K562 (cell line): ENCODE data around the gene HDAC7. TPM values are rescaled to one million over a fixed set of nuclear protein-coding genes. Genes with fewer than 3 reads are reported as not detected.

Experiments
- EGR1 ChIP-seq: fragments of 450-650 bp; conservative IDR thresholded peaks from 2 replicates; pipeline ENCODE4 v1.6.1; 2017; ENCODE audit warnings: mild to moderate bottlenecking
- KLF13 ChIP-seq: fragments of 450-650 bp; IDR thresholded peaks from 2 replicates; pipeline ENCODE4 v1.6.1; 2016; ENCODE audit warnings: missing genetic modification characterization, low read depth, mild to moderate bottlenecking, missing compliant biosample characterization, moderate library complexity, borderline replicate concordance
- RB1 ChIP-seq: fragments of 450-650 bp; IDR thresholded peaks from 2 replicates; pipeline ENCODE4 v1.6.1; 2017; ENCODE audit warnings: low read depth, mild to moderate bottlenecking
- SAFB2 ChIP-seq: fragments of 200-400 bp; formaldehyde crosslinking; IDR thresholded peaks from 2 replicates; pipeline ENCODE4 v1.6.1; 2018; ENCODE audit warnings: borderline replicate concordance, low read length, low read depth, moderate library complexity; ENCODE audit not compliant: severe bottlenecking
- ZKSCAN1 ChIP-seq: fragments of 150-350 bp; IDR thresholded peaks from 2 replicates; pipeline ENCODE4 v1.6.1; 2016; ENCODE audit warnings: low read depth, low read length
- ZNF232 ChIP-seq: sonication (generic); formaldehyde crosslinking; IDR thresholded peaks from 2 replicates; pipeline ENCODE4 v1.8.0; 2022; ENCODE audit warnings: mild to moderate bottlenecking, missing genetic modification reagents
- polyA plus RNA-seq, 8 experiments: library from polyadenylated mRNA; depleted of rRNA in 4 of 8; stranded (reverse) in 5 of 8; unstranded in 3 of 8; fragments of >200 nt; fragmentation: Nextera tagmentation in 2 of 8; fragmentation: Illumina TruSeq in 1 of 8; extraction: Ambion mirVana in 2 of 8; extraction: Trizol in 1 of 8; gene quantifications; 2 replicates each; pipeline versions ENCODE4 v1.2.1 to v1.2.3, GENCODE V29; 2011 to 2014; ENCODE audit warnings: inconsistent platforms in 1 of 8, missing spikeins in 1 of 8
- total RNA-seq, 7 experiments: library from RNA; depleted of rRNA in 6 of 7; stranded (reverse); fragments of >200 nt in 6 of 7; fragmentation: Illumina TruSeq in 2 of 7; extraction: Trizol in 2 of 7; gene quantifications; 2 replicates each; pipeline versions ENCODE4 v1.2.1 to v1.2.3, GENCODE V29; 2011 to 2021; ENCODE audit warnings: low replicate concordance in 1 of 7
- TF ChIP-seq, protein P1 (sequence below): sonication (generic); formaldehyde crosslinking; IDR thresholded peaks from 2 replicates; pipeline ENCODE4 v1.8.1; 2023; ENCODE audit warnings: missing genetic modification reagents, mild to moderate bottlenecking, borderline replicate concordance
- TF ChIP-seq, protein P2 (sequence below): fragments of 450-650 bp; IDR thresholded peaks from 2 replicates; pipeline ENCODE4 v1.6.1; 2018; ENCODE audit not compliant: partially characterized antibody
- TF ChIP-seq, protein P3 (sequence below): fragments of 250-450 bp; sonication (Bioruptor Pico); IDR thresholded peaks from 2 replicates; pipeline ENCODE4 v1.5.0; 2021

Gene HDAC7
- total and polyA plus RNA-seq, 9 of the 15 experiments (the other 6 are each of a cell fraction or from before 2014, with no cell fraction given): 2.5 to 129 (median 31.1) TPM

- TF ChIP-seq, protein P1, sequence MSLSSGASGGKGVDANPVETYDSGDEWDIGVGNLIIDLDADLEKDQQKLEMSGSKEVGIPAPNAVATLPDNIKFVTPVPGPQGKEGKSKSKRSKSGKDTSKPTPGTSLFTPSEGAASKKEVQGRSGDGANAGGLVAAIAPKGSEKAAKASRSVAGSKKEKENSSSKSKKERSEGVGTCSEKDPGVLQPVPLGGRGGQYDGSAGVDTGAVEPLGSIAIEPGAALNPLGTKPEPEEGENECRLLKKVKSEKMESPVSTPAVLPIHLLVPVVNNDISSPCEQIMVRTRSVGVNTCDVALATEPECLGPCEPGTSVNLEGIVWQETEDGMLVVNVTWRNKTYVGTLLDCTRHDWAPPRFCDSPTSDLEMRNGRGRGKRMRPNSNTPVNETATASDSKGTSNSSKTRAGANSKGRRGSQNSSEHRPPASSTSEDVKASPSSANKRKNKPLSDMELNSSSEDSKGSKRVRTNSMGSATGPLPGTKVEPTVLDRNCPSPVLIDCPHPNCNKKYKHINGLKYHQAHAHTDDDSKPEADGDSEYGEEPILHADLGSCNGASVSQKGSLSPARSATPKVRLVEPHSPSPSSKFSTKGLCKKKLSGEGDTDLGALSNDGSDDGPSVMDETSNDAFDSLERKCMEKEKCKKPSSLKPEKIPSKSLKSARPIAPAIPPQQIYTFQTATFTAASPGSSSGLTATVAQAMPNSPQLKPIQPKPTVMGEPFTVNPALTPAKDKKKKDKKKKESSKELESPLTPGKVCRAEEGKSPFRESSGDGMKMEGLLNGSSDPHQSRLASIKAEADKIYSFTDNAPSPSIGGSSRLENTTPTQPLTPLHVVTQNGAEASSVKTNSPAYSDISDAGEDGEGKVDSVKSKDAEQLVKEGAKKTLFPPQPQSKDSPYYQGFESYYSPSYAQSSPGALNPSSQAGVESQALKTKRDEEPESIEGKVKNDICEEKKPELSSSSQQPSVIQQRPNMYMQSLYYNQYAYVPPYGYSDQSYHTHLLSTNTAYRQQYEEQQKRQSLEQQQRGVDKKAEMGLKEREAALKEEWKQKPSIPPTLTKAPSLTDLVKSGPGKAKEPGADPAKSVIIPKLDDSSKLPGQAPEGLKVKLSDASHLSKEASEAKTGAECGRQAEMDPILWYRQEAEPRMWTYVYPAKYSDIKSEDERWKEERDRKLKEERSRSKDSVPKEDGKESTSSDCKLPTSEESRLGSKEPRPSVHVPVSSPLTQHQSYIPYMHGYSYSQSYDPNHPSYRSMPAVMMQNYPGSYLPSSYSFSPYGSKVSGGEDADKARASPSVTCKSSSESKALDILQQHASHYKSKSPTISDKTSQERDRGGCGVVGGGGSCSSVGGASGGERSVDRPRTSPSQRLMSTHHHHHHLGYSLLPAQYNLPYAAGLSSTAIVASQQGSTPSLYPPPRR (CRISPR knock-in tag): no peak
- TF ChIP-seq KLF13 (tag): peak; percentile 70; the same call in 1 of the 2 replicates
- no peak for TF ChIP-seq EGR1
- TF ChIP-seq ZKSCAN1: no peak
- TF ChIP-seq, protein P2, sequence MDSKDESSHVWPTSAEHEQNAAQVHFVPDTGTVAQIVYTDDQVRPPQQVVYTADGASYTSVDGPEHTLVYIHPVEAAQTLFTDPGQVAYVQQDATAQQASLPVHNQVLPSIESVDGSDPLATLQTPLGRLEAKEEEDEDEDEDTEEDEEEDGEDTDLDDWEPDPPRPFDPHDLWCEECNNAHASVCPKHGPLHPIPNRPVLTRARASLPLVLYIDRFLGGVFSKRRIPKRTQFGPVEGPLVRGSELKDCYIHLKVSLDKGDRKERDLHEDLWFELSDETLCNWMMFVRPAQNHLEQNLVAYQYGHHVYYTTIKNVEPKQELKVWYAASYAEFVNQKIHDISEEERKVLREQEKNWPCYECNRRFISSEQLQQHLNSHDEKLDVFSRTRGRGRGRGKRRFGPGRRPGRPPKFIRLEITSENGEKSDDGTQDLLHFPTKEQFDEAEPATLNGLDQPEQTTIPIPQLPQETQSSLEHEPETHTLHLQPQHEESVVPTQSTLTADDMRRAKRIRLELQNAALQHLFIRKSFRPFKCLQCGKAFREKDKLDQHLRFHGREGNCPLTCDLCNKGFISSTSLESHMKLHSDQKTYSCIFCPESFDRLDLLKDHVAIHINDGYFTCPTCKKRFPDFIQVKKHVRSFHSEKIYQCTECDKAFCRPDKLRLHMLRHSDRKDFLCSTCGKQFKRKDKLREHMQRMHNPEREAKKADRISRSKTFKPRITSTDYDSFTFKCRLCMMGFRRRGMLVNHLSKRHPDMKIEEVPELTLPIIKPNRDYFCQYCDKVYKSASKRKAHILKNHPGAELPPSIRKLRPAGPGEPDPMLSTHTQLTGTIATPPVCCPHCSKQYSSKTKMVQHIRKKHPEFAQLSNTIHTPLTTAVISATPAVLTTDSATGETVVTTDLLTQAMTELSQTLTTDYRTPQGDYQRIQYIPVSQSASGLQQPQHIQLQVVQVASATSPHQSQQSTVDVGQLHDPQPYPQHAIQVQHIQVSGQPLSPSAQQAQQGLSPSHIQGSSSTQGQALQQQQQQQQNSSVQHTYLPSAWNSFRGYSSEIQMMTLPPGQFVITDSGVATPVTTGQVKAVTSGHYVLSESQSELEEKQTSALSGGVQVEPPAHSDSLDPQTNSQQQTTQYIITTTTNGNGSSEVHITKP: peak; percentile 46
- TF ChIP-seq, protein P3, sequence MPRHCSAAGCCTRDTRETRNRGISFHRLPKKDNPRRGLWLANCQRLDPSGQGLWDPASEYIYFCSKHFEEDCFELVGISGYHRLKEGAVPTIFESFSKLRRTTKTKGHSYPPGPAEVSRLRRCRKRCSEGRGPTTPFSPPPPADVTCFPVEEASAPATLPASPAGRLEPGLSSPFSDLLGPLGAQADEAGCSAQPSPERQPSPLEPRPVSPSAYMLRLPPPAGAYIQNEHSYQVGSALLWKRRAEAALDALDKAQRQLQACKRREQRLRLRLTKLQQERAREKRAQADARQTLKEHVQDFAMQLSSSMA (CRISPR knock-in tag): no peak
- TF ChIP-seq SAFB2: no peak
- no peak for TF ChIP-seq RB1
- no peak for TF ChIP-seq ZNF232 (CRISPR knock-in tag)
Measured at GRCh38 chr12:47736877-47737676, 82.6 kb downstream of the HDAC7 start (continued).
